B cell (primary cell): ENCODE measurements around the gene SDK2. TPM values are rescaled to one million over a fixed set of nuclear protein-coding genes. Genes with fewer than 3 reads are reported as not detected.

ENCODE experiments used
- ATAC-seq: fragments of 200-7000 bp; cut with Tn5 transposase; one replicate; pipeline ENCODE4 v1.10.0; 2021; ENCODE audit warnings: low read depth, mild to moderate bottlenecking, moderate number of reproducible peaks, moderate library complexity
- CTCF ChIA-PET: fragments of 350-600 bp; sonication (Branson Sonifier 250); formaldehyde crosslinking; loops from one replicate; lab custom pipeline; 2021; ENCODE audit warnings: antibody characterized with exemption, inconsistent platforms; lab: Charles Lee
- POLR2A ChIA-PET: fragments of 350-600 bp; sonication (Branson Sonifier 250); formaldehyde crosslinking; loops from one replicate; lab custom pipeline; 2021; ENCODE audit warnings: antibody characterized with exemption; lab: Charles Lee
- DNase-seq: peaks from one replicate; pipeline ENCODE4 v3.0.0; 2013
- H2AFZ ChIP-seq: 2 replicates; pipeline ENCODE4 v1.6.1; 2012; ENCODE audit warnings: mild to moderate bottlenecking, low read depth, low read length; ENCODE audit not compliant: insufficient read depth, poor library complexity, severe bottlenecking
- H3K27ac ChIP-seq, 2 donors: 1 replicate in 1 of 2; 2 replicates in 1 of 2; pipeline ENCODE4 v1.5.1; 2012 to 2013; ENCODE audit warnings: low read length in 2 of 2, mild to moderate bottlenecking in 2 of 2, moderate library complexity in 1 of 2
- H3K27me3 ChIP-seq, 4 experiments: fragments of 200-600 bp in 1 of 4; sonication (generic) in 1 of 4; replicated peaks in 1 of 4; 1 replicate in 2 of 4; 2 replicates in 2 of 4; pipeline versions ENCODE4 v1.6.1 to v1.7.0; 2013 to 2016; ENCODE audit warnings: low read length in 3 of 4, mild to moderate bottlenecking in 2 of 4, mixed read lengths in 1 of 4, moderate library complexity in 1 of 4; ENCODE audit not compliant: insufficient read depth in 4 of 4, control insufficient read depth in 3 of 4; ENCODE audit errors: control extremely low read depth in 1 of 4
- H3K36me3 ChIP-seq, 2 experiments: replicated peaks in 1 of 2; 1 replicate in 1 of 2; 2 replicates in 1 of 2; pipeline versions ENCODE4 v1.6.1 to v1.7.1; 2013; ENCODE audit warnings: low read length in 1 of 2; ENCODE audit not compliant: insufficient read depth in 2 of 2, control insufficient read depth in 1 of 2; ENCODE audit errors: control extremely low read depth in 1 of 2, extremely low read depth in 1 of 2
- H3K4me1 ChIP-seq, 2 donors: fragments of 200-600 bp in 1 of 2; sonication (generic) in 1 of 2; 1 replicate in 1 of 2; 2 replicates in 1 of 2; pipeline versions ENCODE4 v1.5.1 to v1.6.1; 2013 to 2017; ENCODE audit warnings: low read length in 2 of 2; ENCODE audit not compliant: control insufficient read depth in 2 of 2, insufficient read depth in 2 of 2
- H3K4me2 ChIP-seq: replicated peaks from 2 replicates; pipeline ENCODE3; 2012; ENCODE audit warnings: mild to moderate bottlenecking, low read depth, low read length; ENCODE audit not compliant: poor library complexity, severe bottlenecking
- H3K4me3 ChIP-seq, 5 experiments: fragments of 200-600 bp in 1 of 5; sonication (generic) in 1 of 5; 1 replicate in 3 of 5; 2 replicates in 2 of 5; pipeline versions ENCODE4 v1.5.1 to v1.7.0; 2011 to 2016; ENCODE audit warnings: low read length in 4 of 5, mild to moderate bottlenecking in 4 of 5, low read depth in 2 of 5, control low read depth in 1 of 5, moderate library complexity in 1 of 5; ENCODE audit not compliant: insufficient read depth in 1 of 5; ENCODE audit errors: control extremely low read depth in 1 of 5, extremely low read depth in 1 of 5
- H3K79me2 ChIP-seq: fragments of 200-600 bp; sonication (generic); one replicate; pipeline ENCODE4 v1.6.0; 2016; ENCODE audit warnings: low read length; ENCODE audit not compliant: control insufficient read depth, insufficient read depth
- H3K9ac ChIP-seq: fragments of 200-600 bp; sonication (generic); 2 replicates; pipeline ENCODE4 v1.6.1; 2017; ENCODE audit warnings: mild to moderate bottlenecking, low read length, moderate library complexity
- H3K9me3 ChIP-seq, 3 donors: one replicate each; pipeline versions ENCODE4 v1.6.1 to v1.7.1; 2013; ENCODE audit warnings: low read length in 2 of 3; ENCODE audit not compliant: control insufficient read depth in 2 of 3, insufficient read depth in 1 of 3; ENCODE audit errors: control extremely low read depth in 1 of 3
- H4K20me1 ChIP-seq: 2 replicates; pipeline ENCODE4 v1.6.0; 2012; ENCODE audit warnings: mild to moderate bottlenecking, low read length; ENCODE audit not compliant: insufficient read depth, control insufficient read depth, poor library complexity, severe bottlenecking
- H3K27ac Mint-ChIP-seq: one replicate; pipeline ENCODE4 v1.8.0; 2021; ENCODE audit warnings: mixed read lengths
- H3K27me3 Mint-ChIP-seq: one replicate; pipeline ENCODE4 v1.8.0; 2021; ENCODE audit warnings: mixed read lengths
- H3K4me1 Mint-ChIP-seq: one replicate; pipeline ENCODE4 v1.8.0; 2021; ENCODE audit warnings: mixed read lengths
- H3K4me3 Mint-ChIP-seq: one replicate; pipeline ENCODE4 v1.8.0; 2021; ENCODE audit warnings: mixed read lengths
- H3K9me3 Mint-ChIP-seq: one replicate; pipeline ENCODE4 v1.8.0; 2022; ENCODE audit warnings: mixed read lengths; ENCODE audit not compliant: insufficient read depth
- CTCF ChIP-seq: fragments of 200-600 bp; IDR thresholded peaks from one replicate; pipeline ENCODE4 v1.8.0; 2022; ENCODE audit warnings: antibody characterized with exemption, mild to moderate bottlenecking
- EZH2 ChIP-seq: IDR thresholded peaks from 2 replicates; pipeline ENCODE4 v1.6.1; 2012; ENCODE audit warnings: borderline replicate concordance, low read depth, mild to moderate bottlenecking, moderate library complexity, low read length; ENCODE audit not compliant: insufficient read depth, poor library complexity, severe bottlenecking
- WGBS: methylation state at CpG from one replicate; pipeline ENCODE4 v1.1.5; 2013; ENCODE audit warnings: missing lambda C conversion rate; ENCODE audit not compliant: insufficient coverage; 5-methylcytosine and 5-hydroxymethylcytosine counted together
- intact Hi-C: fragments of 100-400 bp; cut with micrococcal nuclease; formaldehyde crosslinking; loops from one replicate; pipeline ENCODE4 v1.10.0; 2022
- polyA plus RNA-seq: library from polyadenylated mRNA; depleted of rRNA; stranded (reverse); fragments of >200 nt; gene quantifications from 2 replicates; pipeline ENCODE4 v1.2.3, GENCODE V29; 2012
- total RNA-seq, 2 donors: library from RNA; stranded (reverse); fragments of 120-200 nt in 1 of 2; gene quantifications; 1 replicate in 1 of 2; 2 replicates in 1 of 2; pipeline versions ENCODE4 v1.2.3 to v1.2.4, GENCODE V29; 2013 to 2022

Gene SDK2
- total and polyA plus RNA-seq, 2 donors (not counting 1 experiment from before 2014, with no cell fraction given): 3.2 to 13.0 TPM

DNA sequence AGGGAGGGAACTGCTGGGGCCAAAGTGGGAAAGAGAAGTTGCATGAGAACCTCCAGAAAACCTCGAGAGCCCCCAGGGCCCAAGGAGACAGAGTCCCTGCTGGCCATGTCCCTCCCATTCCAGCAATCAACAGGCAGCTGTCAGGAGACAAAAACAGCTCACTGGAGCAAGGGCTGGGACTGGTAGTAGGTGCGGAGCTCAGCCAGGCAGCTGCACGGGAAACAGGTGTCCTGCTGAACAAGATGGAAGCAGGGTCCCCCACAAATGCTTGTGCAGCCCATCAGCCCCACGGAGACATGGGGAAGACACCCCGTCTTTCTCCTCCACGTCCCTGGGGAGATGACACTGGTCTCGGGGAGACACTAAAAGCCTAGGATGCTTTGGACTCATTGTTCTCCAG, 34.5 kb downstream of the SDK2 start:
- Histone ChIP-seq H2AFZ (no peak overlapping the region), H3K4me3 (no peak overlapping the region), H3K9me3 (no peaks in the 10 kb centered on the region), H3K9ac (no peak overlapping the region), H3K27me3 (no peaks in the 10 kb centered on the region), H3K79me2 (peaks cover 55% of the 10 kb centered on the region), H3K4me1 (peaks cover 7 to 19% of the 10 kb centered on the region in 2 donors), H3K27ac (no peak overlapping the region), H3K36me3 (no peaks in the 10 kb centered on the region), H3K4me2 (no peak overlapping the region), H4K20me1 (peaks cover 11% of the 10 kb centered on the region)
- no peak for ATAC-seq
- Mint-ChIP-seq H3K9me3 (no peaks in the 10 kb centered on the region), H3K4me3 (no peak overlapping the region), H3K27ac (no peak overlapping the region), H3K4me1 (peaks cover 26% of the 10 kb centered on the region), H3K27me3 (peaks cover 6% of the 10 kb centered on the region)
- TF ChIP-seq EZH2 (no peak), CTCF (no peak)
- ChIA-PET CTCF (no interaction called here), POLR2A (no interaction called here)
- 48% methylated on average over 7 of the region's 7 CpGs for WGBS
- no peak for DNase-seq
- intact Hi-C loops: no loop called here

GRCh38 chr17:73609060-73609459, 35.2 kb downstream of the SDK2 start:
- no peak overlapping the region for H3K4me2 ChIP-seq
- Mint-ChIP-seq H3K4me3 (no peak overlapping the region), H3K27ac (peak overlapping the region; percentile 8), H3K9me3 (no peaks in the 10 kb centered on the region), H3K4me1 (peaks cover 26% of the 10 kb centered on the region), H3K27me3 (peaks cover 6% of the 10 kb centered on the region)
- no peak overlapping the region for H3K27ac ChIP-seq
- ATAC-seq (no peak), DNase-seq (no peak)
- H3K79me2 ChIP-seq: peaks cover 59% of the 10 kb centered on the region
- no peak overlapping the region for H3K4me3 ChIP-seq
- 94% methylated on average over 5 of the region's 5 CpGs for WGBS
- H2AFZ ChIP-seq: no peak overlapping the region
- intact Hi-C loops: no loop called here
- no peaks in the 10 kb centered on the region for H3K27me3 ChIP-seq
- H3K9me3 ChIP-seq: peaks cover 0 to 4% (median 0%) of the 10 kb centered on the region in 3 donors
- peaks cover 11% of the 10 kb centered on the region for H4K20me1 ChIP-seq
- TF ChIP-seq EZH2 (no peak), CTCF (no peak)
- H3K36me3 ChIP-seq: no peaks in the 10 kb centered on the region
- POLR2A ChIA-PET: no interaction called here
- H3K9ac ChIP-seq: no peak overlapping the region
- peaks cover 7 to 19% of the 10 kb centered on the region in 2 donors for H3K4me1 ChIP-seq
- CTCF ChIA-PET: no interaction called here
